H1 (cell line): ENCODE results near the gene ZNF512B. TPM values are rescaled to one million over a fixed set of nuclear protein-coding genes. Genes with fewer than 3 reads are reported as not detected.

Source experiments
- CTCF ChIA-PET: fragments of 300-600 bp; sonication (Branson Sonifier 250); formaldehyde crosslinking; loops from one replicate; lab custom pipeline; 2021; ENCODE audit not compliant: partially characterized antibody; lab: Charles Lee
- POLR2A ChIA-PET: fragments of 300-600 bp; sonication (Branson Sonifier 250); formaldehyde crosslinking; loops from one replicate; lab custom pipeline; 2021; ENCODE audit warnings: inconsistent platforms; ENCODE audit not compliant: partially characterized antibody; lab: Charles Lee
- DNase-seq, 2 experiments: peaks; one replicate each; pipeline versions ENCODE4 v3.0.0 to v3.0.0-alpha.2; 2010 to 2022; ENCODE audit warnings: low spot score in 2 of 2, low read depth in 1 of 2, mixed read lengths in 1 of 2
- FAIRE-seq: peaks from 2 replicates; lab custom pipeline; 2011; peaks lifted over from hg19 to GRCh38; lab: Jason Lieb, UNC
- H2AFZ ChIP-seq: 2 replicates; pipeline ENCODE4 v1.8.1; 2012; ENCODE audit warnings: low read length, inconsistent platforms
- H2AK5ac ChIP-seq: 2 replicates; pipeline ENCODE4 v1.6.1; 2013; ENCODE audit warnings: low read depth, low read length
- H2BK120ac ChIP-seq: replicated peaks from 2 replicates; pipeline ENCODE3; 2013; ENCODE audit warnings: low read depth, low read length, inconsistent platforms
- H2BK12ac ChIP-seq: 2 replicates; pipeline ENCODE4 v1.6.1; 2013; ENCODE audit warnings: low read depth, low read length
- H2BK15ac ChIP-seq: 2 replicates; pipeline ENCODE4 v1.6.1; 2013; ENCODE audit warnings: low read length
- H2BK20ac ChIP-seq: 2 replicates; pipeline ENCODE4 v1.6.1; 2013; ENCODE audit warnings: low read length
- H2BK5ac ChIP-seq: 2 replicates; pipeline ENCODE4 v1.6.1; 2013; ENCODE audit warnings: low read depth, low read length
- H3K14ac ChIP-seq: 2 replicates; pipeline ENCODE4 v1.6.1; 2013; ENCODE audit warnings: inconsistent platforms; ENCODE audit not compliant: insufficient read length
- H3K18ac ChIP-seq: 2 replicates; pipeline ENCODE4 v1.6.1; 2013; ENCODE audit warnings: low read length; ENCODE audit errors: extremely low read depth
- H3K23ac ChIP-seq: 2 replicates; pipeline ENCODE4 v1.6.1; 2013; ENCODE audit warnings: inconsistent platforms; ENCODE audit not compliant: insufficient read length
- H3K23me2 ChIP-seq: 2 replicates; pipeline ENCODE4 v1.6.1; 2013; ENCODE audit warnings: low read depth, low read length
- H3K27ac ChIP-seq: 2 replicates; pipeline ENCODE4 v1.6.1; 2011; ENCODE audit warnings: low read depth, low read length, inconsistent platforms
- H3K27me3 ChIP-seq, 4 experiments: replicated peaks in 1 of 4; 1 replicate in 1 of 4; 2 replicates in 3 of 4; pipeline versions ENCODE4 v1.6.1 to v1.8.1; 2011 to 2013; ENCODE audit warnings: low read length in 3 of 4, mild to moderate bottlenecking in 3 of 4, inconsistent platforms in 2 of 4, mixed read lengths in 2 of 4, moderate library complexity in 1 of 4; ENCODE audit not compliant: control insufficient read depth in 3 of 4, insufficient read depth in 3 of 4; ENCODE audit errors: extremely low read depth in 1 of 4
- H3K36me3 ChIP-seq, 4 experiments: 2 replicates each; pipeline versions ENCODE4 v1.6.1 to v1.8.1; 2011 to 2013; ENCODE audit warnings: mild to moderate bottlenecking in 4 of 4, low read length in 3 of 4, moderate library complexity in 2 of 4, control low read depth in 1 of 4, inconsistent platforms in 1 of 4; ENCODE audit not compliant: insufficient read depth in 4 of 4, control insufficient read depth in 2 of 4
- H3K4ac ChIP-seq: replicated peaks from 2 replicates; pipeline ENCODE3; 2013; ENCODE audit warnings: low read length, low read depth, mixed read lengths, inconsistent platforms; ENCODE audit not compliant: insufficient read length
- H3K4me1 ChIP-seq, 4 experiments: replicated peaks in 1 of 4; 1 replicate in 1 of 4; 2 replicates in 3 of 4; pipeline versions ENCODE4 v1.6.1 to v1.8.1; 2011 to 2013; ENCODE audit warnings: low read length in 3 of 4, inconsistent platforms in 2 of 4, mixed read lengths in 1 of 4; ENCODE audit not compliant: insufficient read depth in 4 of 4, control insufficient read depth in 3 of 4
- H3K4me2 ChIP-seq, 2 experiments: 2 replicates each; pipeline versions ENCODE4 v1.6.1 to v1.8.1; 2011 to 2013; ENCODE audit warnings: low read depth in 2 of 2, low read length in 2 of 2, control low read depth in 1 of 2, inconsistent platforms in 1 of 2, mild to moderate bottlenecking in 1 of 2; ENCODE audit not compliant: insufficient read depth in 1 of 2
- H3K4me3 ChIP-seq, 4 experiments: fragments of 200-600, 300-600 bp in 1 of 4; sonication (generic), shearing (Covaris generic), sonication (Bioruptor Twin) in 1 of 4; 2 replicates each; pipeline versions ENCODE4 v1.5.1 to v1.8.1; 2011 to 2016; ENCODE audit warnings: low read length in 4 of 4, low read depth in 3 of 4, control low read depth in 2 of 4, inconsistent platforms in 2 of 4, mild to moderate bottlenecking in 2 of 4, mixed read lengths in 1 of 4, moderate library complexity in 1 of 4; ENCODE audit not compliant: insufficient read depth in 2 of 4; ENCODE audit errors: extremely low read depth in 1 of 4
- H3K56ac ChIP-seq: replicated peaks from 2 replicates; pipeline ENCODE3; 2013; ENCODE audit warnings: low read depth, mild to moderate bottlenecking, mixed read lengths, low read length, inconsistent platforms; ENCODE audit not compliant: insufficient read length
- H3K79me1 ChIP-seq: 2 replicates; pipeline ENCODE4 v1.6.1; 2013; ENCODE audit warnings: low read depth, low read length, control low read depth
- H3K79me2 ChIP-seq, 2 experiments: 2 replicates each; pipeline versions ENCODE4 v1.6.1 to v1.8.1; 2012 to 2013; ENCODE audit warnings: low read length in 2 of 2, mild to moderate bottlenecking in 2 of 2, inconsistent platforms in 1 of 2; ENCODE audit not compliant: insufficient read depth in 2 of 2, control insufficient read depth in 1 of 2
- H3K9ac ChIP-seq, 4 experiments: replicated peaks in 1 of 4; 1 replicate in 1 of 4; 2 replicates in 3 of 4; pipeline versions ENCODE4 v1.6.1 to v1.8.1; 2011 to 2013; ENCODE audit warnings: low read depth in 3 of 4, low read length in 3 of 4, control low read depth in 2 of 4, mild to moderate bottlenecking in 2 of 4, moderate library complexity in 2 of 4, inconsistent platforms in 1 of 4; ENCODE audit errors: extremely low read depth in 1 of 4
- H3K9me3 ChIP-seq, 2 experiments: 2 replicates each; pipeline versions ENCODE4 v1.6.1 to v1.8.1; 2012 to 2013; ENCODE audit warnings: mild to moderate bottlenecking in 2 of 2, moderate library complexity in 2 of 2, control low read depth in 1 of 2, inconsistent platforms in 1 of 2, low read depth in 1 of 2, low read length in 1 of 2, mixed read lengths in 1 of 2; ENCODE audit not compliant: insufficient read depth in 2 of 2
- H4K20me1 ChIP-seq, 2 experiments: replicated peaks in 1 of 2; 2 replicates each; pipeline versions ENCODE3 to v1.8.1; 2011 to 2013; ENCODE audit warnings: inconsistent platforms in 2 of 2, low read length in 2 of 2, mild to moderate bottlenecking in 1 of 2; ENCODE audit not compliant: insufficient read depth in 2 of 2, control insufficient read depth in 1 of 2
- H4K5ac ChIP-seq: 2 replicates; pipeline ENCODE4 v1.6.1; 2013; ENCODE audit warnings: low read length, low read depth, mixed read lengths, inconsistent platforms; ENCODE audit not compliant: insufficient read length
- H4K8ac ChIP-seq: 2 replicates; pipeline ENCODE4 v1.8.0; 2013; ENCODE audit warnings: mild to moderate bottlenecking, moderate library complexity, low read length, inconsistent platforms; ENCODE audit not compliant: insufficient read depth; ENCODE audit errors: extremely low read depth
- H4K91ac ChIP-seq: replicated peaks from 2 replicates; pipeline ENCODE3; 2013; ENCODE audit warnings: low read length, mixed read lengths, inconsistent platforms; ENCODE audit not compliant: insufficient read length
- EGR1 ChIP-seq: IDR thresholded peaks from 2 replicates; pipeline ENCODE4 v1.6.1; 2011; ENCODE audit warnings: low read depth, low read length, borderline replicate concordance
- FOSL1 ChIP-seq: IDR thresholded peaks from 2 replicates; pipeline ENCODE4 v1.6.1; 2011; ENCODE audit warnings: mild to moderate bottlenecking, low read depth, low read length, moderate library complexity; ENCODE audit not compliant: insufficient read depth
- MAFK ChIP-seq: IDR thresholded peaks from 2 replicates; pipeline ENCODE4 v1.6.1; 2012; ENCODE audit warnings: low read depth, mild to moderate bottlenecking, improper control_type of control experiment, low read length
- WGBS, 2 experiments: shearing (Covaris generic) in 1 of 2; methylation state at CpG; one replicate each; pipeline versions ENCODE4 v1.1.6 to v1.1.7; 2013 to 2015; ENCODE audit warnings: low lambda C conversion rate in 2 of 2, mixed read lengths in 2 of 2, inconsistent platforms in 1 of 2, low coverage in 1 of 2, missing lambda C conversion rate in 1 of 2; ENCODE audit not compliant: insufficient replicate concordance in 2 of 2, insufficient coverage in 1 of 2, insufficient read length in 1 of 2; ENCODE audit errors: extremely low coverage in 1 of 2, missing lambda C conversion rate in 1 of 2; 5-methylcytosine and 5-hydroxymethylcytosine counted together
- polyA plus RNA-seq, 7 experiments: library from polyadenylated mRNA; depleted of rRNA in 3 of 7; stranded (reverse) in 5 of 7; unstranded in 2 of 7; fragments of >200 nt in 5 of 7; fragments of 200-250 nt in 2 of 7; gene quantifications; 1 replicate in 5 of 7; 2 replicates in 1 of 7; 4 replicates in 1 of 7; pipeline versions ENCODE4 v1.2.1 to v1.2.3, GENCODE V29; 2011 to 2013; ENCODE audit warnings: missing spikeins in 2 of 7, mixed read lengths in 2 of 7
- total RNA-seq: library from RNA; stranded (reverse); fragmentation: NEBNext Ultra II Directional; extraction: Animal tissue kit (Norgen Biotek cat#: 25700); gene quantifications from 2 replicates; pipeline ENCODE4 v1.2.1, GENCODE V29; 2021

The ZNF512B gene
- total and polyA plus RNA-seq, 2 of the 8 experiments (the other 6 are each of a cell fraction or from before 2014, with no cell fraction given), result 7.3 to 26.6 TPM

- TF ChIP-seq EGR1, result peak; percentile 91
- 0 out of 2 replicates have a peak, but pooled peaks have one; percentile 47 for TF ChIP-seq FOSL1
- TF ChIP-seq MAFK, result no peak
- H2BK5ac ChIP-seq, result no peak overlapping the region
- no peak overlapping the region for H4K8ac ChIP-seq
- no peaks in the 10 kb centered on the region for H3K23me2 ChIP-seq
- H2AFZ ChIP-seq, result no peak overlapping the region
- no peak overlapping the region for H3K23ac ChIP-seq
- CTCF ChIA-PET, result interaction anchor here (1.6 to 7.7 kb wide), 7 partner anchors 9 to 48 kb away, joined by 4 to 58 read pairs (median 17); partner anchors contain the start of genes PRPF6 and SAMD10
- H3K9me3 ChIP-seq, result no peaks in the 10 kb centered on the region
- POLR2A ChIA-PET, result no interaction called here
- no peak overlapping the region for H3K4ac ChIP-seq
- 97% methylated on average over 17 of the region's 17 CpGs; no CpG with 5 or more reads in 1 of the 2 experiments for WGBS, 2 experiments
- H2BK120ac ChIP-seq, result no peak overlapping the region
- no peak overlapping the region for H3K4me3 ChIP-seq
- no peak overlapping the region for H2BK12ac ChIP-seq
- no peak overlapping the region for H2BK15ac ChIP-seq
- H3K79me2 ChIP-seq, result no peaks in the 10 kb centered on the region
- no peak overlapping the region for H4K5ac ChIP-seq
- FAIRE-seq (no peak), DNase-seq (no peak)
- H2BK20ac ChIP-seq, result no peak overlapping the region
- H3K36me3 ChIP-seq, result peaks cover 2 to 28% (median 18%) of the 10 kb centered on the region in 4 experiments; a peak in 6 of 8 replicates
- peak overlapping the region in 1 of 4 experiments; percentile 13; a peak in 1 of 7 replicates for H3K9ac ChIP-seq
- H2AK5ac ChIP-seq, result no peak overlapping the region
- H3K56ac ChIP-seq, result no peak overlapping the region
- H3K79me1 ChIP-seq, result 0 out of 2 replicates have a peak, but pooled peaks cover 2% of the 10 kb centered on the region
- H3K27me3 ChIP-seq, result no peaks in the 10 kb centered on the region
- no peaks in the 10 kb centered on the region for H3K4me1 ChIP-seq
- no peak overlapping the region for H3K4me2 ChIP-seq
- H3K27ac ChIP-seq, result no peak overlapping the region
- H4K20me1 ChIP-seq, result peaks cover 6 to 16% of the 10 kb centered on the region in 2 experiments
- H4K91ac ChIP-seq, result no peak overlapping the region
- H3K18ac ChIP-seq, result no peak overlapping the region
- no peak overlapping the region for H3K14ac ChIP-seq
These were observed 37.0 kb downstream of the ZNF512B start for GRCh38 chr20:63932606-63933160.
